Osteocyte (in vitro differentiated cells): ENCODE results near the gene LRTM1. TPM values are rescaled to one million over a fixed set of nuclear protein-coding genes. Genes with fewer than 3 reads are reported as not detected.

ENCODE experiments used
- DNase-seq: peaks from one replicate; pipeline ENCODE4 v3.0.0; 2021; ENCODE audit warnings: mixed read lengths; ENCODE audit not compliant: unreplicated experiment; ENCODE audit errors: extremely low spot score
- H3K27ac Mint-ChIP-seq: one replicate; pipeline ENCODE4 v1.8.0; 2021; ENCODE audit warnings: mild to moderate bottlenecking, mixed read lengths; ENCODE audit not compliant: unreplicated experiment
- H3K27me3 Mint-ChIP-seq: one replicate; pipeline ENCODE4 v1.8.0; 2021; ENCODE audit warnings: mixed read lengths; ENCODE audit not compliant: unreplicated experiment
- H3K36me3 Mint-ChIP-seq: one replicate; pipeline ENCODE4 v1.8.0; 2021; ENCODE audit warnings: mixed read lengths; ENCODE audit not compliant: unreplicated experiment
- H3K4me1 Mint-ChIP-seq: one replicate; pipeline ENCODE4 v1.8.0; 2021; ENCODE audit warnings: mixed read lengths; ENCODE audit not compliant: unreplicated experiment
- H3K4me3 Mint-ChIP-seq: one replicate; pipeline ENCODE4 v1.8.0; 2021; ENCODE audit warnings: mild to moderate bottlenecking, moderate library complexity, mixed read lengths; ENCODE audit not compliant: unreplicated experiment
- H3K9me3 Mint-ChIP-seq: one replicate; pipeline ENCODE4 v1.8.0; 2021; ENCODE audit warnings: mixed read lengths; ENCODE audit not compliant: unreplicated experiment
- CTCF ChIP-seq: fragments of 200-600 bp; sonication (generic); IDR thresholded peaks from 2 replicates; pipeline ENCODE4 v1.5.0; 2021; ENCODE audit warnings: antibody characterized with exemption, mild to moderate bottlenecking, moderate library complexity
- total RNA-seq: library from RNA; stranded (reverse); gene quantifications from 2 replicates; pipeline ENCODE4 v1.2.1, GENCODE V29; 2021

LRTM1 gene
- total RNA-seq, 1 donor from 2014 or later = not detected

- no peak for DNase-seq
- Mint-ChIP-seq H3K27me3 (no peaks in the 10 kb centered on the region), H3K9me3 (no peaks in the 10 kb centered on the region), H3K36me3 (no peaks in the 10 kb centered on the region), H3K27ac (no peak overlapping the region), H3K4me1 (peaks cover 60% of the 10 kb centered on the region), H3K4me3 (no peak overlapping the region)
- TF ChIP-seq CTCF = no peak
These were observed 27.6 kb upstream of the LRTM1 start for GRCh38 chr3:54955496-54955895.

GRCh38 chr3:54954521-54954920, 26.7 kb upstream of the LRTM1 start:
- TF ChIP-seq CTCF = peak; percentile 8
- no peaks in the 10 kb centered on the region for H3K36me3 Mint-ChIP-seq
- H3K4me3 Mint-ChIP-seq = no peak overlapping the region
- H3K27ac Mint-ChIP-seq = peak overlapping the region; percentile 85
- DNase-seq = no peak
- H3K9me3 Mint-ChIP-seq = no peaks in the 10 kb centered on the region
- H3K27me3 Mint-ChIP-seq = no peaks in the 10 kb centered on the region
- peaks cover 58% of the 10 kb centered on the region for H3K4me1 Mint-ChIP-seq

- H3K27me3 Mint-ChIP-seq = no peaks in the 10 kb centered on the region
These were observed 26.2 kb upstream of the LRTM1 start for GRCh38 chr3:54954022-54954421.

GRCh38 chr3:54951405-54951804, 23.5 kb upstream of the LRTM1 start:
- peak; percentile 66 for TF ChIP-seq CTCF
- peaks cover 39% of the 10 kb centered on the region for H3K4me1 Mint-ChIP-seq
- peak overlapping the region; percentile 15 for H3K27ac Mint-ChIP-seq
- H3K4me3 Mint-ChIP-seq = no peak overlapping the region
- no peaks in the 10 kb centered on the region for H3K9me3 Mint-ChIP-seq
- DNase-seq = peak; percentile 86
- no peaks in the 10 kb centered on the region for H3K27me3 Mint-ChIP-seq
- H3K36me3 Mint-ChIP-seq = no peaks in the 10 kb centered on the region

More at GRCh38 chr3:54954022-54954421, 26.2 kb upstream of the LRTM1 start:
- H3K4me1 Mint-ChIP-seq = peaks cover 56% of the 10 kb centered on the region
- H3K4me3 Mint-ChIP-seq = no peak overlapping the region
- no peak for DNase-seq
- peak overlapping the region; percentile 85 for H3K27ac Mint-ChIP-seq
- TF ChIP-seq CTCF = no peak
- no peaks in the 10 kb centered on the region for H3K9me3 Mint-ChIP-seq
- no peaks in the 10 kb centered on the region for H3K36me3 Mint-ChIP-seq

- Mint-ChIP-seq H3K4me1 (peaks cover 39% of the 10 kb centered on the region), H3K36me3 (no peaks in the 10 kb centered on the region), H3K27ac (peak overlapping the region; percentile 9), H3K27me3 (no peaks in the 10 kb centered on the region), H3K9me3 (no peaks in the 10 kb centered on the region), H3K4me3 (no peak overlapping the region)
- TF ChIP-seq CTCF = no peak
- DNase-seq = no peak
These were observed 22.6 kb upstream of the LRTM1 start for GRCh38 chr3:54950391-54951003.
